HG03103 (cell line): ENCODE results near the gene LHFPL3.
"Not testable (repeated sequence)": the region's sequence is repeated elsewhere in the genome, so short reads cannot be mapped to it uniquely, and the experiment has no call there.

Source experiments
- ATAC-seq: cut with Tn5 transposase; IDR thresholded peaks from one replicate; pipeline ENCODE4 v1.9.1; 2021; ENCODE audit warnings: low read depth; ENCODE audit not compliant: unreplicated experiment

Gene LHFPL3

GRCh38 chr7:104328296-104328969 lies at the start of gene LHFPL3:
Gene LHFPL3 (plus strand): TSS chr7:104328603.
- ATAC-seq, result no peak

GRCh38 chr7:104281685-104282084 lies 46.7 kb upstream of the LHFPL3 start:
- not testable (repeated sequence) for ATAC-seq

GRCh38 chr7:104286839-104287238 lies 41.6 kb upstream of the LHFPL3 start:
- no peak for ATAC-seq

GRCh38 chr7:104288137-104288536 lies 40.3 kb upstream of the LHFPL3 start:
- no peak for ATAC-seq

- ATAC-seq, result no peak
Observed at GRCh38 chr7:104294291-104294690, 34.1 kb upstream of the LHFPL3 start.

- no peak for ATAC-seq
Observed at GRCh38 chr7:104296266-104296665, 32.1 kb upstream of the LHFPL3 start.

- no peak for ATAC-seq
Observed at GRCh38 chr7:104296900-104297299, 31.5 kb upstream of the LHFPL3 start.

GRCh38 chr7:104299323-104299722 lies 29.1 kb upstream of the LHFPL3 start:
- no peak for ATAC-seq

- no peak for ATAC-seq
Observed at GRCh38 chr7:104299777-104300176, 28.6 kb upstream of the LHFPL3 start.

- ATAC-seq, result no peak
Observed at GRCh38 chr7:104306793-104307192, 21.6 kb upstream of the LHFPL3 start.

- no peak for ATAC-seq
Observed at GRCh38 chr7:104317948-104318629, 10.3 kb upstream of the LHFPL3 start.

GRCh38 chr7:104327534-104327933 lies 869 bp upstream of the LHFPL3 start:
- ATAC-seq, result no peak

GRCh38 chr7:104327938-104328295 lies 486 bp upstream of the LHFPL3 start:
- ATAC-seq, result no peak

- no peak for ATAC-seq
Observed at GRCh38 chr7:104328970-104329825, 795 bp downstream of the LHFPL3 start.

GRCh38 chr7:104341546-104341945 lies 13.1 kb downstream of the LHFPL3 start:
- no peak for ATAC-seq

GRCh38 chr7:104352736-104353135 lies 24.3 kb downstream of the LHFPL3 start:
- ATAC-seq, result no peak

- no peak for ATAC-seq
Observed at GRCh38 chr7:104357166-104357565, 28.8 kb downstream of the LHFPL3 start.

GRCh38 chr7:104358446-104359132 lies 30.2 kb downstream of the LHFPL3 start:
- no peak for ATAC-seq

GRCh38 chr7:104362756-104363155 lies 34.4 kb downstream of the LHFPL3 start:
- ATAC-seq, result no peak

GRCh38 chr7:104363355-104363754 lies 35.0 kb downstream of the LHFPL3 start:
- ATAC-seq, result no peak

GRCh38 chr7:104366390-104366789 lies 38.0 kb downstream of the LHFPL3 start:
- no peak for ATAC-seq
